Upper lobe of right lung (tissue), 1 donor: Measurements from ENCODE around the gene PLEKHO2. TPM values are rescaled to one million over a fixed set of nuclear protein-coding genes. Genes with fewer than 3 reads are reported as not detected.

Experiments
- ATAC-seq: fragments of 200-7000 bp; cut with Tn5 transposase; one replicate; pipeline ENCODE4 v1.9.1; 2020; ENCODE audit warnings: mild to moderate bottlenecking, moderate library complexity
- DNase-seq: peaks from one replicate; pipeline ENCODE4 v3.0.0-alpha.2; 2020
- H3K27ac ChIP-seq: fragments of 200-600 bp; one replicate; pipeline ENCODE4 v1.8.0; 2022
- H3K27me3 ChIP-seq: fragments of 200-600 bp; one replicate; pipeline ENCODE4 v1.8.0; 2022; ENCODE audit warnings: mild to moderate bottlenecking
- H3K36me3 ChIP-seq: fragments of 200-600 bp; one replicate; pipeline ENCODE4 v1.8.0; 2022
- H3K4me1 ChIP-seq: fragments of 200-600 bp; one replicate; pipeline ENCODE4 v1.8.0; 2022
- H3K4me3 ChIP-seq: fragments of 200-600 bp; one replicate; pipeline ENCODE4 v1.8.0; 2022; ENCODE audit warnings: mild to moderate bottlenecking
- H3K9me3 ChIP-seq: fragments of 200-600 bp; one replicate; pipeline ENCODE4 v1.8.0; 2022
- intact Hi-C: fragments of 100-400 bp; cut with DNase I; formaldehyde crosslinking; loops from one replicate; pipeline ENCODE4 v1.11.0; 2022
- total RNA-seq: library from RNA; stranded (reverse); fragmentation: NEBNext Ultra II Directional; extraction: Animal tissue kit (Norgen Biotek cat#: 25700); gene quantifications from one replicate; pipeline ENCODE4 v1.2.1, GENCODE V29; 2021
- TF ChIP-seq, protein P1 (sequence below): fragments of 200-600 bp; IDR thresholded peaks from one replicate; pipeline ENCODE4 v1.8.0; 2022; ENCODE audit warnings: antibody characterized with exemption
- donor health status: DM: no; HTN: yes; CAD: no; lungs with severe emphysema.

Gene PLEKHO2
- total RNA-seq, 1 donor from 2014 or later: 62.8 TPM

DNA sequence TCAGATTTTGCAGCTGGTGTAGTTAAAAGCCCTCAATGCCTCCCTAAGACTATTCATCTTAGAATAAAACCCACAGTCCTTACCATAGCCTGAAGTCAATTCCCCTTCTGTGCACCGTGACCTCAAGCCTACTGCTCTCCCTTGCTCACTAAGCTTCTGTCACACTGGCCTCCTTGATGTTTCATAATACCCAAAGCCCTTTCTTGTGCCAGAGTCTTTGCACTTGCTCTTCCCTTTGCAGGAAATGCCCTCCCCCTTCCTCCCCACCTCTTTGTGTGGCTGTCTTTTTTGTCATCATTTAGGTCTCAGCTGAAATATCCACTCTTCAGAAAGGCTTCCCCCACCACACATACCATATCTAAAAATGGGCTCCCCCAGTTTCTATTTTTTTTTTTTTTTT lies 4.2 kb upstream of the PLEKHO2 start:
- Histone ChIP-seq H3K4me1 (peaks cover 22% of the 10 kb centered on the region), H3K36me3 (no peaks in the 10 kb centered on the region), H3K27ac (peak overlapping the region; percentile 24), H3K4me3 (no peak overlapping the region), H3K9me3 (no peaks in the 10 kb centered on the region), H3K27me3 (no peaks in the 10 kb centered on the region)
- ATAC-seq: peak; percentile 8
- TF ChIP-seq, protein P1, sequence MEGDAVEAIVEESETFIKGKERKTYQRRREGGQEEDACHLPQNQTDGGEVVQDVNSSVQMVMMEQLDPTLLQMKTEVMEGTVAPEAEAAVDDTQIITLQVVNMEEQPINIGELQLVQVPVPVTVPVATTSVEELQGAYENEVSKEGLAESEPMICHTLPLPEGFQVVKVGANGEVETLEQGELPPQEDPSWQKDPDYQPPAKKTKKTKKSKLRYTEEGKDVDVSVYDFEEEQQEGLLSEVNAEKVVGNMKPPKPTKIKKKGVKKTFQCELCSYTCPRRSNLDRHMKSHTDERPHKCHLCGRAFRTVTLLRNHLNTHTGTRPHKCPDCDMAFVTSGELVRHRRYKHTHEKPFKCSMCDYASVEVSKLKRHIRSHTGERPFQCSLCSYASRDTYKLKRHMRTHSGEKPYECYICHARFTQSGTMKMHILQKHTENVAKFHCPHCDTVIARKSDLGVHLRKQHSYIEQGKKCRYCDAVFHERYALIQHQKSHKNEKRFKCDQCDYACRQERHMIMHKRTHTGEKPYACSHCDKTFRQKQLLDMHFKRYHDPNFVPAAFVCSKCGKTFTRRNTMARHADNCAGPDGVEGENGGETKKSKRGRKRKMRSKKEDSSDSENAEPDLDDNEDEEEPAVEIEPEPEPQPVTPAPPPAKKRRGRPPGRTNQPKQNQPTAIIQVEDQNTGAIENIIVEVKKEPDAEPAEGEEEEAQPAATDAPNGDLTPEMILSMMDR: no peak
- DNase-seq: no peak
- intact Hi-C loops: no loop called here

GRCh38 chr15:64841060-64841343 lies 713 bp upstream of the PLEKHO2 start:
- Histone ChIP-seq H3K36me3 (no peaks in the 10 kb centered on the region), H3K27ac (peak overlapping the region; percentile 91), H3K4me1 (peaks cover 28% of the 10 kb centered on the region), H3K27me3 (no peaks in the 10 kb centered on the region), H3K4me3 (peak overlapping the region; percentile 87), H3K9me3 (no peaks in the 10 kb centered on the region)
- intact Hi-C loops: no loop called here
- no peak for ATAC-seq
- no peak for DNase-seq
- TF ChIP-seq, protein P1: no peak

DNA sequence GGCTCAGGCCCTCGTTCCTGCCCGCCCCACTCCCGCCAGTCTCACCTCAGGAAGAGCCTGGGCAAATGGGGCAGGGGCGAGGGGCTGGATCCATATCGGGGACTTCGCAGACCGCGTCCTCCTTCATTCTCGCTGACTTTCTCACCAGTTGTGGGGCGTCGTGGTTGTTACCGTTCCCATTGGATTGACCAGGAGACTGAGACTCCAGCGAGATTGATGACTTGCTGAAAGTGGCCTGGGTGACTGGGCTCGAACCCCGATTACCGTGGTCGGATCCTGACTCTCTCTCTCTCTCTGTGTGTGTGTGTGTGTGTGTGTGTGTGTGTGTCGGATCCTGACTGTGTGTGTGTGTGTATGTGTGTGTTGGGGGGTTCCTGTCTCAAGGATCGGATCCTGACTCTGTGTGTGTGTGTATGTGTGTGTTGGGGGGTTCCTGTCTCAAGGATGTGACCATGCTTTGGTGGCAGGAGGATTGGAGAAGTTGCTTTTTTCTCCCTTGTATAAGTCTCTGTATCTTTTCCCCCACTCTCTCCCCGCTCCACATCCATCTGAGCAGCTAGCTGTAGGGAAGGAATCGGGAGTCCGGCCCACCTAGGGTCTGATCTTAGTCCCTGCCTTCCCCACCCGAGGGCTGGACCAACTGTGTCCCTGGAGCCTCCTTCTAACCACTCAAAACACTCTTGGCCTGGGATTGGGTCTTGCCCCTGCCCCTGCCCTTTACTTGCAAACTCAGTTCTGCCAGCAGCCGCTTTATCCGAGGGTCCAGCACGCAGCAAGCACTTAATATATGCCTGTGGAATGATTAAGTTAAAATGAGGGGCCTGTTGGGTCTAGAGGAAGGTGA lies 603 bp downstream of the PLEKHO2 start:
- Histone ChIP-seq H3K36me3 (no peaks in the 10 kb centered on the region), H3K27ac (peak overlapping the region; percentile 95), H3K4me3 (peak overlapping the region; percentile 87), H3K9me3 (no peaks in the 10 kb centered on the region), H3K27me3 (no peaks in the 10 kb centered on the region), H3K4me1 (peaks cover 29% of the 10 kb centered on the region)
- TF ChIP-seq, protein P1: no peak
- no peak for DNase-seq
- intact Hi-C loops: no loop called here
- ATAC-seq: no peak

DNA sequence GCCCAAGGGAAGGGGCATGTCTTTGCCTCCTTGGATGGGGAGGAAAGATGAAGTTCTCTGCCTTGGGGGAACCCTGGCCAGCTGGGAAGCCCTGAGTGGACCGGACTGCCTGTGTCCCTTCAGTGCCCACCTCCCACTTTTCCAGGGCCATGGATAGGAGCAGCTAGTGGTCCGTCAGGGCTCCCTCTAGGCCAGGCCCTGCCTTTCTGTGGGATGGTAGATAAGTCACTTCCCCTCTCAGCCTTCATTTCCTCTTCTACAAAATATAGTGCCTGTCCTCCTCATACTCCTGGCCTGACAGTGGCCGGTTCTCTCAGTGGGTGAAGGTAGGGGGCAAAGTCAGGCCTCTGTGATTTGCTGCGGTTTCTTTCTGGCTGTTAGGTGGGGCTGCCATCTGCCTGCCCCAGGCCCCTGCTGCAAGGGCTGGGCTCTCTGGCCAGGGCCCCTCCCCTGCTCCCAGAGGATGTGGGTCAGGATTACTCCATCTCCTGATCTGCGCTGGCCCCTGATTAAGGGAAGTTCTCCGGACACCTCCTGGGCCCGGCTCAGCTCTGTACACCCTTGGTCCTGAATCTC lies 1.4 kb downstream of the PLEKHO2 start:
- H3K27ac ChIP-seq: peak overlapping the region; percentile 95
- H3K4me3 ChIP-seq: peak overlapping the region; percentile 87
- peak; percentile 29 for ATAC-seq
- TF ChIP-seq, protein P1: no peak
- H3K9me3 ChIP-seq: no peaks in the 10 kb centered on the region
- H3K36me3 ChIP-seq: peaks cover 6% of the 10 kb centered on the region
- H3K27me3 ChIP-seq: no peaks in the 10 kb centered on the region
- peaks cover 36% of the 10 kb centered on the region for H3K4me1 ChIP-seq
- peak; percentile 80 for DNase-seq
- intact Hi-C loops: no loop called here

GRCh38 chr15:64843991-64844390 lies 2.3 kb downstream of the PLEKHO2 start:
- TF ChIP-seq, protein P1: no peak
- Histone ChIP-seq H3K4me3 (peak overlapping the region; percentile 87), H3K36me3 (peaks cover 15% of the 10 kb centered on the region), H3K9me3 (no peaks in the 10 kb centered on the region), H3K27me3 (no peaks in the 10 kb centered on the region), H3K4me1 (peaks cover 39% of the 10 kb centered on the region), H3K27ac (peak overlapping the region; percentile 95)
- intact Hi-C loops: no loop called here
- DNase-seq: no peak
- ATAC-seq: no peak
